GM18519 (cell line): ENCODE results near the gene CUZD1.

Source experiments
- ATAC-seq: cut with Tn5 transposase; IDR thresholded peaks from one replicate; pipeline ENCODE4 v1.9.1; 2021; ENCODE audit warnings: mild to moderate bottlenecking, moderate library complexity; ENCODE audit not compliant: unreplicated experiment, low FRiP score

The CUZD1 gene

GRCh38 chr10:122856902-122857301, 11.2 kb upstream of the CUZD1 start:
- no peak for ATAC-seq

GRCh38 chr10:122855745-122856144, 10.1 kb upstream of the CUZD1 start:
- no peak for ATAC-seq

- ATAC-seq: no peak
Measured at GRCh38 chr10:122854648-122855047, 9.0 kb upstream of the CUZD1 start.

GRCh38 chr10:122853665-122854313, 8.1 kb upstream of the CUZD1 start:
- no peak for ATAC-seq

- no peak for ATAC-seq
Measured at GRCh38 chr10:122852261-122852660, 6.6 kb upstream of the CUZD1 start.

GRCh38 chr10:122850705-122851640, 5.3 kb upstream of the CUZD1 start:
- no peak for ATAC-seq

GRCh38 chr10:122849900-122850605, 4.4 kb upstream of the CUZD1 start:
- no peak for ATAC-seq

- ATAC-seq: no peak
Measured at GRCh38 chr10:122849090-122849489, 3.4 kb upstream of the CUZD1 start.

- no peak for ATAC-seq
Measured at GRCh38 chr10:122847782-122848604, 2.3 kb upstream of the CUZD1 start.

GRCh38 chr10:122844146-122844545, 1.5 kb downstream of the CUZD1 start:
- no peak for ATAC-seq

GRCh38 chr10:122841569-122841968, 4.1 kb downstream of the CUZD1 start:
- ATAC-seq: no peak

- no peak for ATAC-seq
Measured at GRCh38 chr10:122839505-122839904, 6.2 kb downstream of the CUZD1 start.

- ATAC-seq: no peak
Measured at GRCh38 chr10:122838880-122839279, 6.8 kb downstream of the CUZD1 start.

- ATAC-seq: no peak
Measured at GRCh38 chr10:122835908-122836307, 9.7 kb downstream of the CUZD1 start.

GRCh38 chr10:122830965-122831353, 14.7 kb downstream of the CUZD1 start:
- no peak for ATAC-seq

- ATAC-seq: no peak
Measured at GRCh38 chr10:122830273-122830964, 15.2 kb downstream of the CUZD1 start.

GRCh38 chr10:122829454-122829853, 16.2 kb downstream of the CUZD1 start:
- ATAC-seq: no peak

GRCh38 chr10:122828716-122829255, 16.9 kb downstream of the CUZD1 start:
- no peak for ATAC-seq

GRCh38 chr10:122827302-122827701, 18.4 kb downstream of the CUZD1 start:
- ATAC-seq: no peak
